Transverse colon (tissue), 4 donors: ENCODE measurements around the gene RPS6KA3. TPM values are rescaled to one million over a fixed set of nuclear protein-coding genes. Genes with fewer than 3 reads are reported as not detected.

ENCODE experiments used
- DNase-seq: peaks from one replicate; pipeline ENCODE4 v3.0.0-alpha.2; 2019
- H3K27ac ChIP-seq, 4 donors: fragments of 200-600 bp; sonication (generic); 2 replicates each; pipeline ENCODE4 v1.5.1; 2016 to 2018; ENCODE audit warnings: inconsistent platforms in 4 of 4
- H3K27me3 ChIP-seq: fragments of 200-600 bp; sonication (generic); 2 replicates; pipeline ENCODE4 v1.5.1; 2017; ENCODE audit warnings: inconsistent platforms
- H3K36me3 ChIP-seq, 4 donors: fragments of 200-600 bp; sonication (generic); 2 replicates each; pipeline ENCODE4 v1.5.1; 2017 to 2019; ENCODE audit warnings: inconsistent platforms in 4 of 4
- H3K4me1 ChIP-seq, 4 donors: fragments of 200-600 bp; sonication (generic); 2 replicates each; pipeline ENCODE4 v1.5.1; 2017 to 2020; ENCODE audit warnings: inconsistent platforms in 4 of 4
- H3K4me3 ChIP-seq, 4 donors: fragments of 200-600 bp; sonication (generic); 1 replicate in 1 of 4; 2 replicates in 3 of 4; pipeline versions ENCODE4 v1.5.1 to v1.6.1; 2017 to 2019; ENCODE audit warnings: inconsistent platforms in 4 of 4
- H3K9me3 ChIP-seq, 2 donors: fragments of 200-600 bp; sonication (generic); 2 replicates each; pipeline ENCODE4 v1.5.1; 2017 to 2019; ENCODE audit warnings: inconsistent platforms in 2 of 2
- EP300 ChIP-seq: sonication (generic); formaldehyde crosslinking; IDR thresholded peaks from one replicate; pipeline ENCODE4 v1.6.1; 2017; ENCODE audit warnings: antibody characterized with exemption, low read depth
- POLR2A ChIP-seq: fragments of 450-650 bp; IDR thresholded peaks from one replicate; pipeline ENCODE4 v1.6.1; 2016; ENCODE audit warnings: antibody characterized with exemption, mild to moderate bottlenecking, moderate library complexity
- POLR2AphosphoS5 ChIP-seq, 3 donors: sonication (generic); formaldehyde crosslinking; IDR thresholded peaks; one replicate each; pipeline ENCODE4 v1.6.1; 2016; ENCODE audit warnings: antibody characterized with exemption in 3 of 3
- WGBS, 2 donors: methylation state at CpG; one replicate each; pipeline ENCODE4 v1.1.5; 2018; ENCODE audit warnings: low coverage in 1 of 2; 5-methylcytosine and 5-hydroxymethylcytosine counted together
- in situ Hi-C, 4 donors: fragments of 200-750 bp; cut with MboI; loops; one replicate each; pipeline versions ENCODE4 v1.15.0 to v1.15.1; 2017; ENCODE audit warnings: low sequenced_read_pairs in 3 of 4, low pct_ligation_motif_present in 1 of 4, low pct_unique_long_range_greater_than_20kb in 1 of 4
- intact Hi-C: fragments of 100-400 bp; cut with DNase I; formaldehyde crosslinking; loops from one replicate; pipeline ENCODE4 v1.15.1; 2023; ENCODE audit warnings: low total_unique reads
- total RNA-seq, 4 donors: library from RNA; depleted of rRNA; stranded (reverse); fragments of >200 nt; gene quantifications; one replicate each; pipeline ENCODE4 v1.1.0, GENCODE V29; 2016
- TF ChIP-seq, protein P1 (sequence below), 5 experiments: fragments of 200-600 bp in 3 of 5; fragments of 450-650 bp in 2 of 5; sonication (generic) in 3 of 5; IDR thresholded peaks; 1 replicate in 2 of 5; 2 replicates in 3 of 5; pipeline ENCODE4 v1.5.1; 2016 to 2017; ENCODE audit warnings: antibody characterized with exemption in 5 of 5, inconsistent platforms in 3 of 5, mild to moderate bottlenecking in 2 of 5, moderate library complexity in 1 of 5

The RPS6KA3 gene
- total RNA-seq, 4 donors from 2014 or later, result 28.7 to 73.0 (median 49.8) TPM

GRCh38 chrX:20294284-20294683 is 27.6 kb upstream of the RPS6KA3 start:
- intact Hi-C loops (no loop called here), in situ Hi-C loops (no loop called here)
- no peak overlapping the region for H3K4me3 ChIP-seq
- no peaks in the 10 kb centered on the region for H3K9me3 ChIP-seq
- no peak for DNase-seq
- H3K27me3 ChIP-seq, result no peaks in the 10 kb centered on the region
- no peak overlapping the region for H3K27ac ChIP-seq
- TF ChIP-seq EP300 (no peak), POLR2A (no peak), POLR2AphosphoS5 (IDR thresholded peaks at IDR 0.05) (no peak)
- TF ChIP-seq, protein P1, sequence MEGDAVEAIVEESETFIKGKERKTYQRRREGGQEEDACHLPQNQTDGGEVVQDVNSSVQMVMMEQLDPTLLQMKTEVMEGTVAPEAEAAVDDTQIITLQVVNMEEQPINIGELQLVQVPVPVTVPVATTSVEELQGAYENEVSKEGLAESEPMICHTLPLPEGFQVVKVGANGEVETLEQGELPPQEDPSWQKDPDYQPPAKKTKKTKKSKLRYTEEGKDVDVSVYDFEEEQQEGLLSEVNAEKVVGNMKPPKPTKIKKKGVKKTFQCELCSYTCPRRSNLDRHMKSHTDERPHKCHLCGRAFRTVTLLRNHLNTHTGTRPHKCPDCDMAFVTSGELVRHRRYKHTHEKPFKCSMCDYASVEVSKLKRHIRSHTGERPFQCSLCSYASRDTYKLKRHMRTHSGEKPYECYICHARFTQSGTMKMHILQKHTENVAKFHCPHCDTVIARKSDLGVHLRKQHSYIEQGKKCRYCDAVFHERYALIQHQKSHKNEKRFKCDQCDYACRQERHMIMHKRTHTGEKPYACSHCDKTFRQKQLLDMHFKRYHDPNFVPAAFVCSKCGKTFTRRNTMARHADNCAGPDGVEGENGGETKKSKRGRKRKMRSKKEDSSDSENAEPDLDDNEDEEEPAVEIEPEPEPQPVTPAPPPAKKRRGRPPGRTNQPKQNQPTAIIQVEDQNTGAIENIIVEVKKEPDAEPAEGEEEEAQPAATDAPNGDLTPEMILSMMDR (IDR thresholded peaks at IDR 0.05), result no peak
- H3K36me3 ChIP-seq, result no peaks in the 10 kb centered on the region
- H3K4me1 ChIP-seq, result no peaks in the 10 kb centered on the region

DNA sequence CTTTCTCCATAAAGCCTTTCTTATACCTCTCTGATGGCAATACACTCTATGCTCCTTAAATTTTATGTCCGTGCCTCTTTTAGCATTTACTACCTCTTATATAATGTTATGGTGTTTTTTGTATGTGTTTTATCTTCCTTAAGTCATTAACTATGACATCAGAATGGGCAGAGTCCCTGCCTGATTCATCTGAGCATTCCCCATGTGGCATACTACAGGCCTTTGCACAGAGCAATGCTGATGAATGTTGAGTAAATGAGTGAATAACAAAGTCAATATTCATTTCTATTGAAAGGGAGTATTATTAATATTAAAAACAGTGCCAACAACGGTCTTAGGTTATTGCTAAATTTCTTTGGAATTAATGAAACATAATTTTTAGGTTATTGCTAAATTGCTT is 18.8 kb upstream of the RPS6KA3 start:
- H3K36me3 ChIP-seq, result no peaks in the 10 kb centered on the region
- H3K4me1 ChIP-seq, result no peaks in the 10 kb centered on the region
- in situ Hi-C loops, result no loop called here
- no peak overlapping the region for H3K4me3 ChIP-seq
- TF ChIP-seq EP300 (no peak), POLR2AphosphoS5 (IDR thresholded peaks at IDR 0.05) (no peak), POLR2A (no peak)
- TF ChIP-seq, protein P1 (IDR thresholded peaks at IDR 0.05), result no peak
- DNase-seq, result no peak
- no peaks in the 10 kb centered on the region for H3K27me3 ChIP-seq
- no peaks in the 10 kb centered on the region for H3K9me3 ChIP-seq
- intact Hi-C loops, result no loop called here
- 47 to 48% methylated on average over 2 of the region's 2 CpGs for WGBS, 2 donors
- H3K27ac ChIP-seq, result no peak overlapping the region

DNA sequence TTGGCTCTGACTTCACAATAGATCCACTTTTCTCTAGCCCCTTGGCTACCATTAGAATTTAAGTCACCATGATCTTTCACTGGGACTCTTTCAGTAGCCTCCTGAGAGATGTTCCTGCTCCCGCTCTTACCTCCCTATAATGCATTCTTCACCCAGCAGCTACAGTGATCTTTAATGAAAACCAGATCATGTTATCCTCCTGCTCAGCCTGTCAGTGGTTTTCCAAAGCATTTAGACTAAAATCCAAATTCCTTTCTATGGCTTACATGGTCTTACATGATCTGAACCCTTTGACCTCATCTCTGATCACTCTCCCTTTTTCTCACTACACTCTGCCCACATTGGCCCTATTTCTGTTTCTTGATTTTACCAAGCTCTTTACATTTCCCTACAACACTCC is 18.3 kb upstream of the RPS6KA3 start:
- Histone ChIP-seq H3K9me3 (no peaks in the 10 kb centered on the region), H3K4me1 (no peaks in the 10 kb centered on the region), H3K36me3 (no peaks in the 10 kb centered on the region), H3K27ac (no peak overlapping the region), H3K27me3 (no peaks in the 10 kb centered on the region), H3K4me3 (no peak overlapping the region)
- no peak for DNase-seq
- TF ChIP-seq, protein P1 (IDR thresholded peaks at IDR 0.05), result no peak
- TF ChIP-seq POLR2A (no peak), EP300 (no peak), POLR2AphosphoS5 (IDR thresholded peaks at IDR 0.05) (no peak)
- WGBS, 2 donors, result 94% methylated on average over 1 of the region's 1 CpG; no CpG with 5 or more reads in 1 of the 2 donors
- in situ Hi-C loops, result no loop called here
- intact Hi-C loops, result no loop called here

GRCh38 chrX:20284444-20284843 is 17.7 kb upstream of the RPS6KA3 start:
- intact Hi-C loops, result no loop called here

DNA sequence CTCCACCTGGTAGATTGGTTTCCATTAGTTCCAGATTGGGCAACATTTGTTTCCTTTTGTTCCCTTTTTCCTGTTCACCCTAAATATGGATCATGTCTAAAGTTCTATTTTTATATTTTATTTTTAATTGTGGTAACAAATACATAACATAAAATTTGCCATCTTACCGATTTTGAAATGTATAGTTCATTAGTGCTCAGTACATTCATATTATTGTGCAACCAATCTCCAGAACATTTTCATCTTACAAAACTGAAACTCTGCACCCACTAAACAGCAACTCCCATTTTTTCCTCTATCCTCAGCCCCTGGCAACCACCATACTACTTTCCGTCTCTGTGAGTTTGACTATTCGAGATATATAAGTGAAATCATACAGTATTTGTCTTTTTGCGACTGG is 14.2 kb upstream of the RPS6KA3 start:
- no peak overlapping the region for H3K4me3 ChIP-seq
- H3K4me1 ChIP-seq, result no peaks in the 10 kb centered on the region
- intact Hi-C loops, result no loop called here
- no peaks in the 10 kb centered on the region for H3K36me3 ChIP-seq
- no peaks in the 10 kb centered on the region for H3K27me3 ChIP-seq
- 87 to 88% methylated on average over 1 to 4 of the region's 4 CpGs for WGBS, 2 donors
- H3K9me3 ChIP-seq, result no peaks in the 10 kb centered on the region
- in situ Hi-C loops, result no loop called here
- TF ChIP-seq, protein P1 (IDR thresholded peaks at IDR 0.05), result no peak
- no peak for TF ChIP-seq EP300
- no peak for TF ChIP-seq POLR2AphosphoS5 (IDR thresholded peaks at IDR 0.05)
- no peak for TF ChIP-seq POLR2A
- no peak overlapping the region for H3K27ac ChIP-seq
- DNase-seq, result no peak

More at GRCh38 chrX:20284444-20284843, 17.7 kb upstream of the RPS6KA3 start:
- Histone ChIP-seq H3K27me3 (no peaks in the 10 kb centered on the region), H3K4me3 (no peak overlapping the region), H3K4me1 (no peaks in the 10 kb centered on the region), H3K36me3 (no peaks in the 10 kb centered on the region), H3K9me3 (no peaks in the 10 kb centered on the region), H3K27ac (no peak overlapping the region)
- in situ Hi-C loops, result no loop called here
- 72% methylated on average over 1 of the region's 1 CpG; no CpG with 5 or more reads in 1 of the 2 donors for WGBS, 2 donors
- no peak for DNase-seq
- no peak for TF ChIP-seq POLR2AphosphoS5 (IDR thresholded peaks at IDR 0.05)
